GM12878 (cell line): Measurements from ENCODE around the gene PSMD8. TPM values are rescaled to one million over a fixed set of nuclear protein-coding genes. Genes with fewer than 3 reads are reported as not detected.
"Not testable (repeated sequence)": the region's sequence is repeated elsewhere in the genome, so short reads cannot be mapped to it uniquely, and the experiment has no call there.

Source experiments
- ATAC-seq: fragments of 200-7000 bp; cut with Tn5 transposase; 3 replicates; pipeline ENCODE4 v1.9.1; 2020; ENCODE audit warnings: mild to moderate bottlenecking, moderate library complexity
- BruUV-seq: library from RNA; stranded (reverse); fragments of 400-500 nt; replicated peaks from 2 replicates; lab custom pipeline; 2021; lab: Mats Ljungman, UMichigan
- CTCF ChIA-PET: fragments of 300-600 bp; sonication (Branson Sonifier 250); formaldehyde crosslinking; extraction: SDS; loops from one replicate; lab custom pipeline; 2021; ENCODE audit warnings: inconsistent platforms; lab: Yijun Ruan, JAX
- POLR2A ChIA-PET: fragments of 350-600 bp; formaldehyde crosslinking; extraction: SDS; loops from one replicate; lab custom pipeline; 2021; ENCODE audit warnings: inconsistent platforms; lab: Charles Lee
- RAD21 ChIA-PET: fragments of 300-600 bp; sonication (Branson Sonifier 250); formaldehyde crosslinking; loops from one replicate; lab custom pipeline; 2023; ENCODE audit warnings: antibody characterized with exemption; ENCODE audit not compliant: unreplicated experiment; lab: Charles Lee
- SMC1A ChIA-PET: fragments of 300-600 bp; sonication (Branson Sonifier 250); formaldehyde crosslinking; loops from one replicate; lab custom pipeline; 2023; ENCODE audit not compliant: unreplicated experiment, uncharacterized antibody; lab: Charles Lee
- DNase-seq: peaks from one replicate; pipeline ENCODE4 v3.0.0-alpha.2; 2011; ENCODE audit warnings: low read depth, low spot score
- FAIRE-seq: peaks from 3 replicates; lab custom pipeline; 2011; peaks lifted over from hg19 to GRCh38; lab: Jason Lieb, UNC
- H2AFZ ChIP-seq: 2 replicates; pipeline ENCODE4 v1.6.0; 2011; ENCODE audit warnings: low read depth, low read length, control low read depth; ENCODE audit not compliant: control insufficient read depth
- H3K27ac ChIP-seq: 2 replicates; pipeline ENCODE4 v1.5.1; 2011; ENCODE audit warnings: control low read depth; ENCODE audit not compliant: control insufficient read depth, insufficient read depth
- H3K27me3 ChIP-seq, 2 experiments: replicated peaks in 1 of 2; 2 replicates each; pipeline versions ENCODE4 v1.6.0 to v1.6.1; 2011; ENCODE audit warnings: low read length in 1 of 2; ENCODE audit not compliant: control insufficient read depth in 2 of 2, insufficient read depth in 2 of 2
- H3K36me3 ChIP-seq, 2 experiments: 2 replicates each; pipeline ENCODE4 v1.5.1; 2011; ENCODE audit warnings: low read length in 1 of 2; ENCODE audit not compliant: control insufficient read depth in 2 of 2, insufficient read depth in 2 of 2
- H3K4me1 ChIP-seq: 2 replicates; pipeline ENCODE4 v1.6.1; 2011; ENCODE audit warnings: mild to moderate bottlenecking, low read length, moderate library complexity, mixed read lengths; ENCODE audit not compliant: control insufficient read depth, insufficient read depth
- H3K4me2 ChIP-seq: 2 replicates; pipeline ENCODE4 v1.6.0; 2011; ENCODE audit warnings: control low read depth; ENCODE audit not compliant: control insufficient read depth, insufficient read depth
- H3K4me3 ChIP-seq: fragments of 200-600 bp; sonication (generic); 2 replicates; pipeline ENCODE4 v1.5.1; 2016
- H3K79me2 ChIP-seq: 2 replicates; pipeline ENCODE4 v1.6.0; 2011; ENCODE audit warnings: low read length; ENCODE audit not compliant: control insufficient read depth, insufficient read depth
- H3K9ac ChIP-seq: 2 replicates; pipeline ENCODE4 v1.8.0; 2011; ENCODE audit warnings: low read length, control low read depth, mixed read lengths; ENCODE audit not compliant: control insufficient read depth, insufficient read depth
- H3K9me3 ChIP-seq: replicated peaks from 3 replicates; pipeline ENCODE4 v1.5.1; 2011; ENCODE audit warnings: mild to moderate bottlenecking, low read length; ENCODE audit not compliant: control insufficient read depth, insufficient read depth
- H4K20me1 ChIP-seq: 2 replicates; pipeline ENCODE4 v1.6.0; 2011; ENCODE audit not compliant: control insufficient read depth, insufficient read depth
- POLR2A ChIP-seq: IDR thresholded peaks from 2 replicates; pipeline ENCODE4 v1.6.1; 2011; ENCODE audit warnings: low read depth, mild to moderate bottlenecking, low read length
- ZNF384 ChIP-seq: IDR thresholded peaks from 2 replicates; pipeline ENCODE4 v1.6.1; 2012; ENCODE audit warnings: low read depth, mild to moderate bottlenecking, low read length, improper control_type of control experiment, borderline replicate concordance
- WGBS: methylation state at CpG from one replicate; pipeline ENCODE4 v1.1.6; 2016; ENCODE audit warnings: low lambda C conversion rate; ENCODE audit not compliant: insufficient replicate concordance, insufficient coverage; ENCODE audit errors: missing lambda C conversion rate; 5-methylcytosine and 5-hydroxymethylcytosine counted together
- in situ Hi-C: fragments of 300-500 bp; cut with MboI; formaldehyde crosslinking; loops from 9 replicates; pipeline ENCODE4 v1.14.3; 2018; ENCODE audit warnings: mixed read lengths
- intact Hi-C: fragments of 100-400 bp; cut with micrococcal nuclease; formaldehyde crosslinking; loops from one replicate; pipeline ENCODE4 v1.14.2; 2022; ENCODE audit not compliant: unreplicated experiment
- polyA plus RNA-seq, 11 experiments: library from polyadenylated mRNA; depleted of rRNA in 4 of 11; unstranded in 6 of 11; stranded (reverse) in 5 of 11; fragments of >200 nt; fragmentation: Nextera tagmentation in 4 of 11; fragmentation: Illumina TruSeq in 1 of 11; extraction: Ambion mirVana in 4 of 11; extraction: Trizol in 1 of 11; gene quantifications; 1 replicate in 1 of 11; 2 replicates in 10 of 11; pipeline versions ENCODE4 v1.2.1 to v1.2.3, GENCODE V29; 2011 to 2016; ENCODE audit warnings: inconsistent platforms in 2 of 11, missing spikeins in 2 of 11, low read depth in 1 of 11
- total RNA-seq, 4 experiments: library from RNA; depleted of rRNA in 3 of 4; stranded (reverse); fragments of >200 nt in 3 of 4; fragmentation: Illumina TruSeq in 1 of 4; extraction: Trizol in 1 of 4; gene quantifications; 2 replicates each; pipeline versions ENCODE4 v1.2.1 to v1.2.3, GENCODE V29; 2013 to 2021
- TF ChIP-seq, protein P1 (sequence below): fragments of 450-650 bp; formaldehyde crosslinking; IDR thresholded peaks from 2 replicates; pipeline ENCODE4 v1.4.0; 2022; ENCODE audit warnings: mild to moderate bottlenecking, moderate library complexity

PSMD8 gene
- total and polyA plus RNA-seq, 10 of the 15 experiments (the other 5 are each of a cell fraction or from before 2014, with no cell fraction given) = 81.2 to 409 (median 268) TPM

DNA sequence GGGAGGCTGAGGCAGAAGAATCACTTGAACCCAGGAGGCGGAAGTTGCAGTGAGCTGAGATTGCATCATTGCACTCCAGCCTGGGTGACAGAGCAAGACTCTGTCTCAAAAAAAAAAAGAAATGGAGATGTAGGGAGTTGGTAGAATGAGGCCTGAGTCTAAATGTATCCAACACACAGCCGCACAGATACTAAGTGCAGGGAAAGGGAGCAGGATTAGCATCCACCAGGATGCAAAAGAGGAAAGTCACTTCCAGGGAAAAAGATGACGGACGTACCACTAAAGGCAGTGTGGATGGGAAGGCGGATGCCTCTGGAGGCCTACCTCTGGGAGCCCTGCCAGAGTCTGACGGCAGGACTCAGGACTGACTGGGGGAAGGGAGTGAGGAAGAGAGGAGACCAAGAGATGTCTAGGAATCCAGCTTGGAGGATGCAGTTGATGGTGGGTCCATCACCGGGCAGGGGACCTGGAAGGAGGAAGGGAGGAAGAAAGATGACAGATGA is 35.3 kb downstream of the PSMD8 start:
- H3K27ac ChIP-seq = no peak overlapping the region
- RAD21 ChIA-PET = no interaction called here
- ATAC-seq (no peak), FAIRE-seq (no peak), DNase-seq (no peak)
- H3K4me2 ChIP-seq = no peak overlapping the region
- in situ Hi-C loops (loop anchor here (25.0 kb wide), 1 partner anchor 228 kb away; the partner anchor contains the start of gene ACTN4), intact Hi-C loops (no loop called here)
- POLR2A ChIA-PET = no interaction called here
- SMC1A ChIA-PET = no interaction called here
- BruUV-seq = no TSS peak
- no peaks in the 10 kb centered on the region for H3K36me3 ChIP-seq
- no peak overlapping the region for H2AFZ ChIP-seq
- H3K9me3 ChIP-seq = no peaks in the 10 kb centered on the region
- CTCF ChIA-PET = no interaction called here
- WGBS = 80% methylated on average over 7 of the region's 7 CpGs
- H3K4me1 ChIP-seq = no peaks in the 10 kb centered on the region
- H3K27me3 ChIP-seq = no peaks in the 10 kb centered on the region
- H4K20me1 ChIP-seq = no peaks in the 10 kb centered on the region
- H3K4me3 ChIP-seq = no peak overlapping the region
- TF ChIP-seq ZNF384 (no peak), POLR2A (peak; percentile 30; the same call in 1 of the 2 replicates)
- TF ChIP-seq, protein P1, sequence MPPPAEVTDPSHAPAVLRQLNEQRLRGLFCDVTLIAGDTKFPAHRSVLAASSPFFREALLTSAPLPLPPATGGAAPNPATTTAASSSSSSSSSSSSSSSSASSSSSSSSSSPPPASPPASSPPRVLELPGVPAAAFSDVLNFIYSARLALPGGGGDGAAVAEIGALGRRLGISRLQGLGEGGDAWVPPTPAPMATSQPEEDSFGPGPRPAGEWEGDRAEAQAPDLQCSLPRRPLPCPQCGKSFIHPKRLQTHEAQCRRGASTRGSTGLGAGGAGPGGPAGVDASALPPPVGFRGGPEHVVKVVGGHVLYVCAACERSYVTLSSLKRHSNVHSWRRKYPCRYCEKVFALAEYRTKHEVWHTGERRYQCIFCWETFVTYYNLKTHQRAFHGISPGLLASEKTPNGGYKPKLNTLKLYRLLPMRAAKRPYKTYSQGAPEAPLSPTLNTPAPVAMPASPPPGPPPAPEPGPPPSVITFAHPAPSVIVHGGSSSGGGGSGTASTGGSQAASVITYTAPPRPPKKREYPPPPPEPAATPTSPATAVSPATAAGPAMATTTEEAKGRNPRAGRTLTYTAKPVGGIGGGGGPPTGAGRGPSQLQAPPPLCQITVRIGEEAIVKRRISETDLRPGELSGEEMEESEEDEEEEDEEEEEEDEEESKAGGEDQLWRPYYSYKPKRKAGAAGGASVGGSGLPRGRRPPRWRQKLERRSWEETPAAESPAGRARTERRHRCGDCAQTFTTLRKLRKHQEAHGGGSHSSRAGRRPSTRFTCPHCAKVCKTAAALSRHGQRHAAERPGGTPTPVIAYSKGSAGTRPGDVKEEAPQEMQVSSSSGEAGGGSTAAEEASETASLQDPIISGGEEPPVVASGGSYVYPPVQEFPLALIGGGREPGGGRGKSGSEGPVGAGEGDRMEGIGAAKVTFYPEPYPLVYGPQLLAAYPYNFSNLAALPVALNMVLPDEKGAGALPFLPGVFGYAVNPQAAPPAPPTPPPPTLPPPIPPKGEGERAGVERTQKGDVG (CRISPR knock-in tag) = no peak
- TF ChIP-seq, all 136 proteins: peak for 1
- Histone ChIP-seq H3K9ac (no peak overlapping the region), H3K79me2 (no peaks in the 10 kb centered on the region)

DNA sequence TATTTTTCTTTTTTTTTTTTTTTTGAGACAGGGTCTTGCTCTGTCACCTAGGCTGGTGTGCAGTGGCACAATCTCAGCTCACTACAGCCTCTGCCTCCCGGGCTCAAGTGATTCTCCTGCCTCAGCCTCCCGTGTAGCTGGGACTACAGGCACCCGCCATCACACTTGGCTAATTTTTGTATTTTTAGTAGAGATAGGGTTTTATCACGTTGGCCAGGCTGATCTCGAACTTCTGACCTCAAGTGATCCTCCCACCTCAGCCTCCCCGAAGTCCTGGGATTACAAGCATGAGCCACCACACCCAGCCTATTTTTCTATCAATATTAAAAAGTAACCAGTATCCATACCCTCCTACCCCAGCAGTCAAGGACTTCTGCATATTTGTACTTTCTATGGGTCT is 36.0 kb downstream of the PSMD8 start:
- H3K27me3 ChIP-seq, H3K9me3 ChIP-seq, H3K4me1 ChIP-seq, RAD21 ChIA-PET, BruUV-seq, H3K27ac ChIP-seq, H3K79me2 ChIP-seq, ATAC-seq, intact Hi-C loops, H2AFZ ChIP-seq, POLR2A ChIA-PET, H4K20me1 ChIP-seq, SMC1A ChIA-PET, FAIRE-seq, H3K36me3 ChIP-seq, H3K9ac ChIP-seq, H3K4me2 ChIP-seq, DNase-seq, H3K4me3 ChIP-seq: not testable (repeated sequence)
- CTCF ChIA-PET = interaction anchor here (2.2 kb wide), 1 partner anchor 7 kb away, joined by 8 read pairs; the partner anchor contains the start of gene FAM98C
- WGBS = 37% methylated on average over 6 of the region's 6 CpGs
- in situ Hi-C loops = loop anchor here (25.0 kb wide), 1 partner anchor 227 kb away; the partner anchor contains the start of gene ACTN4
